Type B pancreatic cell (in vitro differentiated cells): ENCODE results near the gene FOXE3. TPM values are rescaled to one million over a fixed set of nuclear protein-coding genes. Genes with fewer than 3 reads are reported as not detected.

Experiments used
- DNase-seq: peaks from one replicate; pipeline ENCODE4 v3.0.0; 2021; ENCODE audit warnings: mixed read lengths; ENCODE audit not compliant: unreplicated experiment; ENCODE audit errors: extremely low spot score
- H3K27ac Mint-ChIP-seq: 2 replicates; pipeline ENCODE4 v1.8.0; 2021; ENCODE audit warnings: mild to moderate bottlenecking, mixed read lengths
- H3K27me3 Mint-ChIP-seq: 2 replicates; pipeline ENCODE4 v1.8.0; 2021; ENCODE audit warnings: mixed read lengths
- H3K36me3 Mint-ChIP-seq: 2 replicates; pipeline ENCODE4 v1.8.0; 2021; ENCODE audit warnings: mixed read lengths
- H3K4me1 Mint-ChIP-seq: one replicate; pipeline ENCODE4 v1.8.0; 2021; ENCODE audit warnings: mixed read lengths; ENCODE audit not compliant: unreplicated experiment
- H3K4me3 Mint-ChIP-seq: 2 replicates; pipeline ENCODE4 v1.8.0; 2021; ENCODE audit warnings: mild to moderate bottlenecking, mixed read lengths
- H3K9me3 Mint-ChIP-seq: 2 replicates; pipeline ENCODE4 v1.8.0; 2021; ENCODE audit warnings: mixed read lengths
- CTCF ChIP-seq: fragments of 200-600 bp; sonication (generic); conservative IDR thresholded peaks from 2 replicates; pipeline ENCODE4 v1.5.0; 2021; ENCODE audit warnings: antibody characterized with exemption, mild to moderate bottlenecking
- total RNA-seq: library from RNA; stranded (reverse); gene quantifications from 2 replicates; pipeline ENCODE4 v1.2.1, GENCODE V29; 2021; ENCODE audit warnings: low replicate concordance

FOXE3 gene
- total RNA-seq, 1 donor from 2014 or later: 0.14 TPM

DNA sequence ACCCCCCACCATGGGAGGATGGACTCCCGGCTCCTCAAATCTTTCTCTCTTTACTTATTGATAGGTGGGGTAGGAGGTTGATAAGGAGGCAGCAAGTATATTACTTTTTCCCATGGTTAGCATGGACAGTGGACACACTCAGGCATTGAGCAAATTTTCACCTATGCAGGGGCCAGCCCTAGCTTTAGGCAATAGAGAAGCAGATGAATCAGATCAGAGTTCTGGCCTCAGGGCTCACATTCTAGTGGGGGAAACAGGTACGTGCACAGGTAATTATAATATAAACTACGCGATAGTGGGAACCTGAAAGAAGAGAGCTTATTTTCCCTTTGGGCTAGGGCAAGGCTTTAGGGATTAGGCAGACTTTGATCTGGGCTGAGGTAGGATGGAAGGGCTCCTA, 13.5 kb upstream of the FOXE3 start:
- Mint-ChIP-seq H3K4me1 (peaks cover 13% of the 10 kb centered on the region), H3K9me3 (no peaks in the 10 kb centered on the region), H3K27ac (no peak overlapping the region), H3K27me3 (peaks cover 34% of the 10 kb centered on the region), H3K36me3 (no peaks in the 10 kb centered on the region), H3K4me3 (no peak overlapping the region)
- no peak for DNase-seq
- TF ChIP-seq CTCF: no peak

DNA sequence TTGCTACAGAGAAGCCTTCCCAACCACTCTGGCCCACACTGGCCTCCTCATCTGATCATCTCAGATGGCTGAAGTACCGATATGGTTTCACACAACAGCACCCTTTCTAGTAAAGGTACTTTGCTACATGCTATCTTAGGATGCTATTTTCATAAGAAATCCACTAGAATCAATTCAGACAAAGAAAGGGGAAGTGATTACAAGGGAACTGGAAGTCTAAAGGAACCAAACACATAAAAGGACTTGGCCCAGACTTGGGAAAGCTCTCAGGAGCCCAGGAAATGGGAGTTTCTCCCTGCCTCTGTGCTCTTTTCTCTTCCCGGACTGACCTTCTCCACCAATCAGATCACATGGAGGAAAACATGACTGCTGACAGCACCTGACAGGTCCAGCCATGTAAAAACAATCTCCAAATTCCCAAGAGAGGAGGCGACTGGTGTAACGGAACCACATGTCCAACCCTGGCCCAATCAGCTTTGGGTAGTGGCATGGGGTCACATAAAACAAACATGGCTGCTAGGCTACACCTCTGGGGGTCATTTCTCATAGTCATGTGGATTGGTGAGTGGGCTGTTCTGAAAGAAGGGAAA, 12.7 kb upstream of the FOXE3 start:
- no peaks in the 10 kb centered on the region for H3K9me3 Mint-ChIP-seq
- TF ChIP-seq CTCF: no peak
- no peak for DNase-seq
- H3K27me3 Mint-ChIP-seq: peaks cover 31% of the 10 kb centered on the region
- no peaks in the 10 kb centered on the region for H3K36me3 Mint-ChIP-seq
- H3K4me1 Mint-ChIP-seq: peaks cover 21% of the 10 kb centered on the region
- H3K27ac Mint-ChIP-seq: no peak overlapping the region
- H3K4me3 Mint-ChIP-seq: no peak overlapping the region

- Mint-ChIP-seq H3K4me1 (peaks cover 40% of the 10 kb centered on the region), H3K27me3 (peaks cover 32% of the 10 kb centered on the region), H3K36me3 (no peaks in the 10 kb centered on the region), H3K27ac (no peak overlapping the region), H3K9me3 (no peaks in the 10 kb centered on the region), H3K4me3 (no peak overlapping the region)
- TF ChIP-seq CTCF: no peak
- no peak for DNase-seq
These were observed 10.4 kb upstream of the FOXE3 start for GRCh38 chr1:47405697-47406096.

DNA sequence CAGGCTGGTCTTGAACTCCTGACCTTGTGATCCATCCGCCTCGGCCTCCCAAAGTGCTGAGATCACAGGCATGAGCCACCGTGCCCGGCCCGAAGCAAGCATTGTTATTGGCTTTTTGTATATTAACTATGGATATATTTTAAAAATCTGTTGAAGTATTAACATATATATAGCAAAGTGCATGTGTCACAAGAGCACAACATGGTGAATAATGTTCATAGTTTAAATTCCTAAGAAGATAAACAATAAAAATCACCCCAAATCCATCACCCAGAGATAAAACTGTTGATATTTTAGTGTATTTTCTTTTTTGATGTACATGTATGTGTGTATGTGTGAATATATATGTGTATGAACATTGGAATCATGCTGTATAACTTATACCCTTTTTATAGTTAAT, 9.1 kb upstream of the FOXE3 start:
- H3K27ac Mint-ChIP-seq: no peak overlapping the region
- DNase-seq: no peak
- peaks cover 32% of the 10 kb centered on the region for H3K4me1 Mint-ChIP-seq
- H3K9me3 Mint-ChIP-seq: no peaks in the 10 kb centered on the region
- no peak for TF ChIP-seq CTCF
- H3K4me3 Mint-ChIP-seq: no peak overlapping the region
- H3K36me3 Mint-ChIP-seq: no peaks in the 10 kb centered on the region
- H3K27me3 Mint-ChIP-seq: peaks cover 24% of the 10 kb centered on the region

DNA sequence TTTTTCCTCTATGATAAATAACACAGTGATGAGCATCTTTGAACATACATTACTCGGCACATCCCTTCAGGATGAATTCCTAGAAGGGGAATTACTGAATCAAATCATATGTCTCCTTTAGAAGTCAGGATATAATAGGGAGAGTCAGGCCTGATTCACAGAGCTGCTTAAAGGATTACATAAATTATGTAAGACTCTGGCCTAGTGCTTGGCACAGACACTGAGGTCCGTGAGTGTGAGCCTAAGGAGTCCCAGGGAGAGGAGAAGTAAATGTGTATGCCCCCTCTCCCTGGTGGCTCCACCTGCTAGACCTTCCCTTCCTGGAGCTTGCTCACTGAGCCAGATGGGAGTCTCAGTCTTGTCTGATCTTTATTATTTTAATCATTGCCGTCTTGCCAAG, 8.6 kb upstream of the FOXE3 start:
- TF ChIP-seq CTCF: no peak
- peaks cover 32% of the 10 kb centered on the region for H3K4me1 Mint-ChIP-seq
- H3K4me3 Mint-ChIP-seq: no peak overlapping the region
- no peaks in the 10 kb centered on the region for H3K9me3 Mint-ChIP-seq
- peaks cover 19% of the 10 kb centered on the region for H3K27me3 Mint-ChIP-seq
- no peak for DNase-seq
- no peak overlapping the region for H3K27ac Mint-ChIP-seq
- no peaks in the 10 kb centered on the region for H3K36me3 Mint-ChIP-seq
